Activated naive CD4-positive, alpha-beta T cell treated with anti-CD3 and anti-CD28 coated beads, Interleukin-2, amount 50 U/mL, for 72 hours (primary cell): ENCODE data around the gene SHISA7. TPM values are rescaled to one million over a fixed set of nuclear protein-coding genes. Genes with fewer than 3 reads are reported as not detected.

Source experiments
- ATAC-seq, 2 donors: fragments of 150-1000 bp; cut with Tn5 transposase; 2 replicates each; pipeline ENCODE4 v1.10.0; 2021; ENCODE audit warnings: mild to moderate bottlenecking in 2 of 2, moderate library complexity in 2 of 2
- DNase-seq, 2 donors: peaks; one replicate each; pipeline ENCODE4 v3.0.0; 2021 to 2022; ENCODE audit warnings: low spot score in 2 of 2
- H3K27ac Mint-ChIP-seq, 2 donors: one replicate each; pipeline ENCODE4 v1.8.0; 2022; ENCODE audit warnings: mild to moderate bottlenecking in 2 of 2, mixed read lengths in 2 of 2
- H3K36me3 Mint-ChIP-seq, 2 donors: one replicate each; pipeline ENCODE4 v1.8.0; 2022; ENCODE audit warnings: mixed read lengths in 2 of 2
- H3K9me3 Mint-ChIP-seq, 2 donors: one replicate each; pipeline ENCODE4 v1.8.0; 2022; ENCODE audit warnings: mixed read lengths in 2 of 2
- total RNA-seq, 2 donors: library from RNA; stranded (reverse); gene quantifications; one replicate each; pipeline ENCODE4 v1.2.3, GENCODE V29; 2022

The SHISA7 gene
- total RNA-seq, 2 donors from 2014 or later: not detected

- Mint-ChIP-seq H3K9me3 (no peaks in the 10 kb centered on the region), H3K36me3 (peaks cover 11 to 20% of the 10 kb centered on the region in 2 donors), H3K27ac (peak overlapping the region; percentile 64 to 75)
- DNase-seq (no peak), ATAC-seq (no peak)
Measured at GRCh38 chr19:55391702-55392615, 51.1 kb downstream of the SHISA7 start.

- DNase-seq (no peak), ATAC-seq (no peak)
- Mint-ChIP-seq H3K27ac (peak overlapping the region; percentile 73 to 75), H3K9me3 (no peaks in the 10 kb centered on the region), H3K36me3 (peaks cover 19 to 28% of the 10 kb centered on the region in 2 donors)
Measured at GRCh38 chr19:55391191-55391670, 51.9 kb downstream of the SHISA7 start.

GRCh38 chr19:55390461-55390880 lies 52.6 kb downstream of the SHISA7 start:
- DNase-seq (no peak), ATAC-seq (no peak)
- H3K27ac Mint-ChIP-seq: peak overlapping the region; percentile 73 to 91
- H3K36me3 Mint-ChIP-seq: peaks cover 26 to 35% of the 10 kb centered on the region in 2 donors
- no peaks in the 10 kb centered on the region for H3K9me3 Mint-ChIP-seq

GRCh38 chr19:55389386-55390317 lies 53.4 kb downstream of the SHISA7 start:
- H3K9me3 Mint-ChIP-seq: no peaks in the 10 kb centered on the region
- H3K27ac Mint-ChIP-seq: peak overlapping the region; percentile 73 to 91
- ATAC-seq (no peak), DNase-seq (no peak)
- peaks cover 29 to 35% of the 10 kb centered on the region in 2 donors for H3K36me3 Mint-ChIP-seq

- no peak for ATAC-seq
- no peaks in the 10 kb centered on the region for H3K9me3 Mint-ChIP-seq
- H3K27ac Mint-ChIP-seq: peak overlapping the region; percentile 96 to 100
- no peak for DNase-seq
- H3K36me3 Mint-ChIP-seq: peaks cover 34 to 41% of the 10 kb centered on the region in 2 donors
Measured at GRCh38 chr19:55387736-55388497, 55.2 kb downstream of the SHISA7 start.

- H3K9me3 Mint-ChIP-seq: peaks cover 0 to 6% of the 10 kb centered on the region in 2 donors
- peaks cover 34 to 55% of the 10 kb centered on the region in 2 donors for H3K36me3 Mint-ChIP-seq
- peak overlapping the region; percentile 96 to 100 for H3K27ac Mint-ChIP-seq
- DNase-seq (no peak), ATAC-seq (no peak)
Measured at GRCh38 chr19:55386493-55386971, 56.6 kb downstream of the SHISA7 start.

GRCh38 chr19:55385724-55386492 lies 57.2 kb downstream of the SHISA7 start, which contains the start of gene RPL28:
TSS of gene RPL28 (plus strand) at chr19:55385932. CDS start at chr19:55386358, 426 bp downstream.
- peak; percentile 98 to 99 for DNase-seq
- H3K36me3 Mint-ChIP-seq: peaks cover 34 to 56% of the 10 kb centered on the region in 2 donors

GRCh38 chr19:55384920-55385723 lies 58.0 kb downstream of the SHISA7 start:
- ATAC-seq: peak; percentile 82 to 85
- DNase-seq: peak; percentile 91 to 97
- peaks cover 34 to 56% of the 10 kb centered on the region in 2 donors for H3K36me3 Mint-ChIP-seq

More at GRCh38 chr19:55385724-55386492, 57.2 kb downstream of the SHISA7 start, which contains the start of gene RPL28:
- peak; percentile 74 to 78 for ATAC-seq
- Mint-ChIP-seq H3K27ac (peak within 1 kb of the TSS; percentile 96 to 100), H3K9me3 (peaks cover 0 to 6% of the 10 kb centered on the region in 2 donors)

GRCh38 chr19:55384131-55384919 lies 58.8 kb downstream of the SHISA7 start, which contains the start of gene TMEM238:
TSS of gene TMEM238 (minus strand) at chr19:55384292. CDS start at chr19:55384259, 33 bp downstream.
- peak in 1 of 2 donors; percentile 63 for DNase-seq
- H3K27ac Mint-ChIP-seq: peak within 1 kb of the TSS; percentile 96 to 100
- peaks cover 0 to 6% of the 10 kb centered on the region in 2 donors for H3K9me3 Mint-ChIP-seq
- H3K36me3 Mint-ChIP-seq: peaks cover 34 to 51% of the 10 kb centered on the region in 2 donors
- ATAC-seq: peak; percentile 8 to 21

More at GRCh38 chr19:55384920-55385723, 58.0 kb downstream of the SHISA7 start:
- Mint-ChIP-seq H3K9me3 (peaks cover 0 to 6% of the 10 kb centered on the region in 2 donors), H3K27ac (peak overlapping the region; percentile 96 to 100)

GRCh38 chr19:55383279-55384130 lies 59.6 kb downstream of the SHISA7 start:
- ATAC-seq: peak; percentile 28 to 39
- peak in 1 of 2 donors; percentile 57 for DNase-seq
- peaks cover 0 to 6% of the 10 kb centered on the region in 2 donors for H3K9me3 Mint-ChIP-seq
- peaks cover 33 to 49% of the 10 kb centered on the region in 2 donors for H3K36me3 Mint-ChIP-seq
- peak overlapping the region; percentile 85 to 96 for H3K27ac Mint-ChIP-seq

GRCh38 chr19:55382522-55383054 lies 60.5 kb downstream of the SHISA7 start:
- ATAC-seq (no peak), DNase-seq (no peak)
- Mint-ChIP-seq H3K9me3 (peaks cover 0 to 6% of the 10 kb centered on the region in 2 donors), H3K36me3 (peaks cover 28 to 42% of the 10 kb centered on the region in 2 donors), H3K27ac (peak overlapping the region; percentile 85 to 96)

GRCh38 chr19:55382013-55382412 lies 61.1 kb downstream of the SHISA7 start:
- Mint-ChIP-seq H3K9me3 (peaks cover 0 to 6% of the 10 kb centered on the region in 2 donors), H3K27ac (no peak overlapping the region), H3K36me3 (peaks cover 23 to 36% of the 10 kb centered on the region in 2 donors)
- ATAC-seq (no peak), DNase-seq (no peak)
